Measurements from ENCODE around the gene MXI1.
"Not testable (repeated sequence)": the region's sequence is repeated elsewhere in the genome, so short reads cannot be mapped to it uniquely, and the experiment has no call there.

Gene MXI1

GRCh38 chr10:110324201-110324804, 116.9 kb downstream of the MXI1 start:
- no peak for DNase-seq

DNA sequence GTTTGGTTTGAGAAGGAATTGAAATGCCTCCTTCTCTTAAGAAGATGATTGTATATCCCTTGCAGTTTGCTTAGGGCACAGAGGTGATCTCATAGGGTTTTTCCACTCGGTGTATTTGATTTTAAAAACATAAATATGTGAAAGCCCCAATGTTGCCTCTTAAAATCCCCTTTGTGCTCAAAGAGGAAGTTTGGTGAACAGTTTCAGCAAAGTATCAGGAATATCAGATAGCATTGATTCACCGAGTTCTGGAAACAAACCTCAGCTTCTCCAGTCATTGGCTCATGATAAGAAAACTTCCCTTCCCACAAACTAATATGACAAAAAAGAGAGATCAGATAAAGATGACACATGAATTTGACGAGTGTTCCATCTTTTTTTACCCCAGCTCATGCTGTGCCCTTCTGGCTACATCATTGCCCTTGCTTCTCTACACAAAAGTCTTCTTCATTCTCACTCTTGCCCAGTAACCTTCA, 117.4 kb downstream of the MXI1 start:
- DNase-seq: no peak

GRCh38 chr10:110326351-110327032, 119.1 kb downstream of the MXI1 start:
- no peak for DNase-seq

DNA sequence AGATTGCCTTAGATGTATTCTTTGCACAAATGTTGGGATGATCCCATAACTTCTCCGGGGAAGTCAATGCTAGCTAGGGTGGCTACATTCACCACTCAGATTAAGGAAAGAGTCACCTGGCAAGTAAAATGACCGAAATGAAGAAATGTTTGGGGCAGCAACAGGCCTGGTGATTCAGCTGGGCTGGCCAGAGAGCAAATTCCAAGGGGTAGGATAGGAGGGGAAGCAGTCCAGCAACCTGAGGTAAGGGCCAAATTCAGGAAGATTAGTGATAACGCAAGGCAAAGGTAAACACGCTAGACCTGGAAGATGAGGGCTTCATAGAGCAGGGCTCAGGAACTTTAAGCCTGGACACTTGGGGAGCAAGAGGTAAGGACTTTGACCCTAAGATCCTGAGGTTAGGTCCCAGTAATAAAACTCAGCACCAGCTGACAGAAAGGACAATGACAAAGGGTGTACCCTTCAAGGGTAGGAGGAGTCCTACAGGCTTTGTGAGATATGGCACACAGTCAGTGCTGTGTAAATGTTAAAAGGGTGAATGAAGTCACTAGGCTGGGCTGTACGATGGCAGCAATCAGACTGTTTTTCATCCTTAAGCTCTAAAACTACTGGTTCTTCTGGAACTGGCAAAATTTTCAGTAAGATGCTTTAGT, 120.0 kb downstream of the MXI1 start:
- no peak for DNase-seq

GRCh38 chr10:110330675-110331074, 123.3 kb downstream of the MXI1 start:
- DNase-seq: no peak

GRCh38 chr10:110331226-110331795, 123.9 kb downstream of the MXI1 start:
- DNase-seq: not testable (repeated sequence)

- DNase-seq: no peak
Measured at GRCh38 chr10:110334061-110334656, 126.8 kb downstream of the MXI1 start.

- no peak for DNase-seq
Measured at GRCh38 chr10:110335314-110336064, 128.1 kb downstream of the MXI1 start.

DNA sequence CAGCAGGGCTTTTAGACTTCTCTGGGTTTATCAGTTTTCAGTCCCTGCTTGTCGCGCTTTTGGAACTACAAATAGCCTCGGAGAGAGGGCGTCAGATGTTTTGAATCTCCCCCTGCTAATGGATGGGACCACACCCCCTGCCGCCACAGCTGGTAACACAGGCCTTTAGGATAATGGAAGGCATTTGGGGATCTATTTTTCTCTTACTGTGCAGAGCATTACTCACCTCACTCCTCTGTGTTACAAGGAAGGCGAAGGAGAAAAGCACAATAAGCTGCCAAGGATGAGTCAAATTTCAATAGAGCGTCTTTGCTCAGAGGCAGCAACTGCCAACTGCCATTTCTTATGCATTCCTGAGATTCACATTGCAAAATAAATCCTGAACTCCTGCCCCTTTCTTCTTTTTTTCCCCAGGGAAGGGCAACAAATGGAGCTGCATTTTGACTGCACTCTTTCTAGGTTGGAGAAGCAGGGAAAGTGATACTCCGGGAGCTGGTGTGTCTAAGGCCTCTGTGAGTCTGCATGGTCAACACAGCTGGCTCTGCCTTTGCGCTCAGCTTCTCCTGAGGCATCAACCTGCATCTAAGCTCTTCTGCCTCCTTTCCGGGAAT, 128.8 kb downstream of the MXI1 start:
- peak; percentile 40 for DNase-seq

Data from T1000 (cell line).